Measurements from ENCODE around the gene LACTB.

Gene LACTB

DNA sequence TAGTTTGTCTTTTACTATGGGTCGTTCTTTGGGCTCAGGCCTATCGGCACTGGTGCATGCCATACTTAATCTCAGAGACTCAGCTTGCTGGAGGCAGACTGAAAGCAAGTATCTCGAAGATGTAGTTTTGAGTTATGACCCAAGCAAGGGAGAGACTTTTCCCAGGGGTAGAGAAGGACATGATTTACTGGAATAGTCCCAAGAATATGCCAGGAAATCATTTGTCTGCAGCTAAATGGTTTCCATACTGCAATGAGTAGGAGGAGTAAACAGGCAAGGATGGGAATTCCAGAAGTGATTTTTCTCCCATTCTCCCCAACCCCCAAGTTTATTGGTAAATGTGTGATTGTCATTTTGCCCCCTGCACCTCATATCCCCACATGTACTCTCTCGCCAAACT, 35.4 kb upstream of the LACTB start:
- H3K4me3 ChIP-seq, result no peak overlapping the region
- no peak overlapping the region for H3K27ac ChIP-seq
- no peaks in the 10 kb centered on the region for H3K36me3 ChIP-seq (ENCODE audit: insufficient read depth, low read length)
- H3K9me3 ChIP-seq (ENCODE audit: low read depth, low read length), result no peaks in the 10 kb centered on the region
- TF ChIP-seq EZH2 (IDR thresholded peaks at IDR 0.05) (no peak), POLR2AphosphoS5 (IDR thresholded peaks at IDR 0.05; ENCODE audit: borderline replicate concordance, low read depth, low read length) (no peak), FOXP2 (optimal IDR thresholded peaks at IDR 0.05; ENCODE audit: control extremely low read depth, extremely low read length, insufficient read depth) (no peak)
- no peak for DNase-seq (ENCODE audit: low read depth, low spot score)
- H3K9ac ChIP-seq (ENCODE audit: insufficient read length), result no peak overlapping the region

DNA sequence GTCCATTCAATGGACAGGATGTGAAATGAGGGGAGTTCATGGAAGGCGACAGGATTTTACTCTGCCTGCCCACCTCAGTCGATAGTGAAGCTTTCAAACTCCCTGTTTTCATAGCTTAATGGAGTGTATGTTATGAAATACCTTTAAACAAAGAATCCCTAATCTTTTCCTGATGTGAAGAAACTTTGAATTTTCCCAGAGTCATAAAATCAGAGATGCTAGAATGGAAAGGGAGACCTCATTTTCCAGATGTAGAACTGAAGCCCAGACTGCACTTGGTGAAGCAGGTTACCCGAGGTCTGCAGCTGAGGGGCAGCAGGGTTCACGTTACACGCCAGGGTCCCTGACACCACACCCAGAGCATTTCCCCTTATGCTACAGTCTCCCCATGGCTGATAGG, 34.7 kb upstream of the LACTB start:
- Histone ChIP-seq H3K36me3 (ENCODE audit: insufficient read depth, low read length) (no peaks in the 10 kb centered on the region), H3K27ac (no peak overlapping the region), H3K4me3 (no peak overlapping the region), H3K9me3 (ENCODE audit: low read depth, low read length) (no peaks in the 10 kb centered on the region), H3K9ac (ENCODE audit: insufficient read length) (no peak overlapping the region)
- DNase-seq (ENCODE audit: low read depth, low spot score), result no peak
- no peak for TF ChIP-seq FOXP2 (optimal IDR thresholded peaks at IDR 0.05; ENCODE audit: control extremely low read depth, extremely low read length, insufficient read depth)
- TF ChIP-seq EZH2 (IDR thresholded peaks at IDR 0.05), result no peak
- no peak for TF ChIP-seq POLR2AphosphoS5 (IDR thresholded peaks at IDR 0.05; ENCODE audit: borderline replicate concordance, low read depth, low read length)

DNA sequence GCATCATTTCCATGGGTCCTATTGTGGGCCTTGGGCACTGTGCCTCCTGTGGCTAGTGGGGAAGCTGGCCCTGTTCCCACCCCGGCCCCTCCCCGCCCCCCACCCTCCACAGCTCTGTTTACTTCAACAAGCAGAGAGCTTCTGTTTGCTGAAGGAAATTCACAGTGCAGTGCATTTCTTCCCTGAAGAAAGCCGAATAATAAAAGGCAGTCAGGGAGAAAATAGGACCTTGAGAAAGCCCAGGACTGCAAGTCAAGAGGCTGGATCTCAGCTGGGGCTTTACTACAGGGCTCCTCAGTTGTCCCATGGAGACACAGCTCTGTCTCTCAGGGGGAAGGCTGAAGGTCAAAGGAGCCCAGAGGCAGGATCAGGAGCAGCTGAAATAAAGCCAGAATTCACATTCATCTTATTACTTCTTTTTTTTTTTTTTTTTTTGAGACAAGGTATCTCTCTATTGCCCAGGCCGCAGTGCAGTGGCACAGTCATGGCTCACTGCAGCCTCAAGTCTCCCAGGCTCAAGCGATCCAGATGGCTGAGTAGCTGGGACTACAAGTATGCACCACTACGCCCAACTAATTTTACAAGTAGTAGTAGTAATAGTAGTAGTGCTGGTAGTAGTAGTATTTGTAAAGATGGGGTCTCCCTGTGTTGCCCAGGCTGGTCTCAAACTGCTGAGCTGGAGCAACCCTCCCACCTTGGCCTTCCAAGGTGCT, 33.0 kb upstream of the LACTB start:
- H3K27ac ChIP-seq, result no peak overlapping the region
- DNase-seq (ENCODE audit: low read depth, low spot score), result no peak
- H3K9ac ChIP-seq (ENCODE audit: insufficient read length), result no peak overlapping the region
- H3K4me3 ChIP-seq, result no peak overlapping the region
- TF ChIP-seq EZH2 (IDR thresholded peaks at IDR 0.05) (no peak), FOXP2 (optimal IDR thresholded peaks at IDR 0.05; ENCODE audit: control extremely low read depth, extremely low read length, insufficient read depth) (no peak), POLR2AphosphoS5 (IDR thresholded peaks at IDR 0.05; ENCODE audit: borderline replicate concordance, low read depth, low read length) (no peak)
- H3K9me3 ChIP-seq (ENCODE audit: low read depth, low read length), result no peaks in the 10 kb centered on the region
- no peaks in the 10 kb centered on the region for H3K36me3 ChIP-seq (ENCODE audit: insufficient read depth, low read length)

GRCh38 chr15:63089260-63090043, 32.2 kb upstream of the LACTB start:
- no peak overlapping the region for H3K27ac ChIP-seq
- H3K9ac ChIP-seq (ENCODE audit: insufficient read length), result no peak overlapping the region
- no peak for TF ChIP-seq FOXP2 (optimal IDR thresholded peaks at IDR 0.05; ENCODE audit: control extremely low read depth, extremely low read length, insufficient read depth)
- TF ChIP-seq EZH2 (IDR thresholded peaks at IDR 0.05), result no peak
- no peak for TF ChIP-seq POLR2AphosphoS5 (IDR thresholded peaks at IDR 0.05; ENCODE audit: borderline replicate concordance, low read depth, low read length)
- no peak for DNase-seq (ENCODE audit: low read depth, low spot score)
- no peak overlapping the region for H3K4me3 ChIP-seq
- H3K36me3 ChIP-seq (ENCODE audit: insufficient read depth, low read length), result no peaks in the 10 kb centered on the region
- H3K9me3 ChIP-seq (ENCODE audit: low read depth, low read length), result no peaks in the 10 kb centered on the region

- H3K36me3 ChIP-seq (ENCODE audit: insufficient read depth, low read length), result no peaks in the 10 kb centered on the region
- no peak overlapping the region for H3K9ac ChIP-seq (ENCODE audit: insufficient read length)
- H3K9me3 ChIP-seq (ENCODE audit: low read depth, low read length), result no peaks in the 10 kb centered on the region
- H3K27ac ChIP-seq, result no peak overlapping the region
- TF ChIP-seq FOXP2 (optimal IDR thresholded peaks at IDR 0.05; ENCODE audit: control extremely low read depth, extremely low read length, insufficient read depth) (no peak), POLR2AphosphoS5 (IDR thresholded peaks at IDR 0.05; ENCODE audit: borderline replicate concordance, low read depth, low read length) (no peak), EZH2 (IDR thresholded peaks at IDR 0.05) (no peak)
- no peak for DNase-seq (ENCODE audit: low read depth, low spot score)
- H3K4me3 ChIP-seq, result no peak overlapping the region
These were observed 31.2 kb upstream of the LACTB start for GRCh38 chr15:63090472-63090871.

DNA sequence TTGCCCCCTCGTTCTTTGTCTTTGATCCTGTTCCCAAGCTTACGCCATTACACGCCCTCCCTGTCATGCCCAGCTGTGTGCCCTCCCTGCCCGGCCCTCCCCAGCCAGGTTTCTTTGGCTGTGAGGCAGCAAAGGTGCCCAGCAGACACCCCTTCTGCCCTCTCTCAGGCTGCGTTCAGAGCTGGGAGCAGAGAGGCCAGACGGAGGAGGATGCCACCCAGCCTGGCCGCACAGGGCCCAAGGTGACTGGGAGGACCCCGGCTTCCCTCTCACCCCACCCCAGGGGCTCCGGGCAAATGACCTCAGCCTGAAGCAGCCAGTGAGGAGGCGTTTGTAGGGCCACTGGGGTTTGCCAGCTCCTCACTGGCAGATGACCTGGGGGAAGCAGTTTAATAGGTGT, 30.8 kb upstream of the LACTB start:
- TF ChIP-seq EZH2 (IDR thresholded peaks at IDR 0.05), result no peak
- TF ChIP-seq POLR2AphosphoS5 (IDR thresholded peaks at IDR 0.05; ENCODE audit: borderline replicate concordance, low read depth, low read length), result no peak
- no peak for TF ChIP-seq FOXP2 (optimal IDR thresholded peaks at IDR 0.05; ENCODE audit: control extremely low read depth, extremely low read length, insufficient read depth)
- H3K27ac ChIP-seq, result no peak overlapping the region
- no peak for DNase-seq (ENCODE audit: low read depth, low spot score)

GRCh38 chr15:63091679-63092446, 29.8 kb upstream of the LACTB start:
- Histone ChIP-seq H3K4me3 (no peak overlapping the region), H3K9me3 (ENCODE audit: low read depth, low read length) (no peaks in the 10 kb centered on the region), H3K36me3 (ENCODE audit: insufficient read depth, low read length) (no peaks in the 10 kb centered on the region), H3K27ac (no peak overlapping the region), H3K9ac (ENCODE audit: insufficient read length) (no peak overlapping the region)
- no peak for TF ChIP-seq FOXP2 (optimal IDR thresholded peaks at IDR 0.05; ENCODE audit: control extremely low read depth, extremely low read length, insufficient read depth)
- TF ChIP-seq EZH2 (IDR thresholded peaks at IDR 0.05), result no peak
- no peak for TF ChIP-seq POLR2AphosphoS5 (IDR thresholded peaks at IDR 0.05; ENCODE audit: borderline replicate concordance, low read depth, low read length)
- no peak for DNase-seq (ENCODE audit: low read depth, low spot score)

More for the DNA sequence above, 30.8 kb upstream of the LACTB start:
- no peaks in the 10 kb centered on the region for H3K36me3 ChIP-seq (ENCODE audit: insufficient read depth, low read length)
- no peaks in the 10 kb centered on the region for H3K9me3 ChIP-seq (ENCODE audit: low read depth, low read length)
- H3K9ac ChIP-seq (ENCODE audit: insufficient read length), result no peak overlapping the region
- H3K4me3 ChIP-seq, result no peak overlapping the region
